SK-N-SH (cell line): ENCODE data around the gene NPM1.
A peak's percentile ranks its signal among the peaks of the same experiment; 100 is the strongest.

Experiments
- FOXM1 ChIP-seq: IDR thresholded peaks from 2 replicates; pipeline ENCODE4 v1.4.0; 2012; ENCODE audit warnings: low read depth, mild to moderate bottlenecking
- POLR2AphosphoS5 ChIP-seq: IDR thresholded peaks from 2 replicates; pipeline ENCODE4 v1.6.1; 2012; ENCODE audit warnings: low read depth, low read length
- RAD21 ChIP-seq: IDR thresholded peaks from 2 replicates; pipeline ENCODE4 v1.6.1; 2012; ENCODE audit warnings: mild to moderate bottlenecking, low read length
- RCOR1 ChIP-seq: fragments of 150-350 bp; IDR thresholded peaks from 2 replicates; pipeline ENCODE4 v1.6.1; 2017; ENCODE audit warnings: antibody characterized with exemption, low read length
- TF ChIP-seq, protein P1 (sequence below): fragments of 200-600 bp; sonication (generic); IDR thresholded peaks from 2 replicates; pipeline ENCODE4 v1.6.1; 2017; ENCODE audit warnings: antibody characterized with exemption, mild to moderate bottlenecking, moderate library complexity
- TF ChIP-seq, protein P2 (sequence below): IDR thresholded peaks from 2 replicates; pipeline ENCODE4 v1.6.1; 2012; ENCODE audit warnings: mild to moderate bottlenecking, low read depth, low read length, moderate library complexity

DNA sequence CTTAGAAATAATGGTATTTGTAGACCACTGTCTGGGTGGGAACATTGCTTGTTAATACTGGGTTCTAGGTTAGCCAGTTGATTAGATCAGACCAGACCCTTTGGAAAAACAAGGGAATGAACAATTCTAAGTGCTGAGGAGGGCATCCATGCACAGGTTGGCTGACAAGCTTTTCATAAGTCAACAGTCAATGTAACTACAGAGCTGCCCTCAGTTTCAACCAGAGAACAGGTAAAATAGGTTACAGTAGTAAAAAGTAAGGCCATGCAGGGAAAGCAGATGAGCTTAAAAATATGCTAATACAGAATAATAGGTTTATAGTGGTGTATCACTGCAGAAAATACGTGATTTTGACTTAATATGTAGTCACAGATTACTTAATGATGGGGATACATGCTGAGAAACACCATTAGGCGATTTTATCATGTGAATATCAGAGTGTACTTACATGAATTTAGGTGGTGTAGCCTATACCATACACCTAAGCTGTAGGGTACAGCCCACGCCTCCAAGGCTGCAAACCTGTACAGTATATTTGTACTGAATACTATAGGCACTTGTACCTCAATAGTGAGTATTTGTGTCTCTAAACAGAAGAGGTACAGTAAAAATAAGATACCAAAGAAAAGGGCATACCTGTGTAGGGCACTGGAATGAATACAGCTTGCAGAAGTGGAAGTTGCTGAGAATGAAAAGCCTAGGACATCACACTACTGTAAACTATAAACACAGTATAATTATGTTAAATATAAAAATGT is 25.7 kb downstream of the NPM1 start:
- TF ChIP-seq FOXM1, result no peak
- TF ChIP-seq, protein P1, sequence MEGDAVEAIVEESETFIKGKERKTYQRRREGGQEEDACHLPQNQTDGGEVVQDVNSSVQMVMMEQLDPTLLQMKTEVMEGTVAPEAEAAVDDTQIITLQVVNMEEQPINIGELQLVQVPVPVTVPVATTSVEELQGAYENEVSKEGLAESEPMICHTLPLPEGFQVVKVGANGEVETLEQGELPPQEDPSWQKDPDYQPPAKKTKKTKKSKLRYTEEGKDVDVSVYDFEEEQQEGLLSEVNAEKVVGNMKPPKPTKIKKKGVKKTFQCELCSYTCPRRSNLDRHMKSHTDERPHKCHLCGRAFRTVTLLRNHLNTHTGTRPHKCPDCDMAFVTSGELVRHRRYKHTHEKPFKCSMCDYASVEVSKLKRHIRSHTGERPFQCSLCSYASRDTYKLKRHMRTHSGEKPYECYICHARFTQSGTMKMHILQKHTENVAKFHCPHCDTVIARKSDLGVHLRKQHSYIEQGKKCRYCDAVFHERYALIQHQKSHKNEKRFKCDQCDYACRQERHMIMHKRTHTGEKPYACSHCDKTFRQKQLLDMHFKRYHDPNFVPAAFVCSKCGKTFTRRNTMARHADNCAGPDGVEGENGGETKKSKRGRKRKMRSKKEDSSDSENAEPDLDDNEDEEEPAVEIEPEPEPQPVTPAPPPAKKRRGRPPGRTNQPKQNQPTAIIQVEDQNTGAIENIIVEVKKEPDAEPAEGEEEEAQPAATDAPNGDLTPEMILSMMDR, result no peak
- no peak for TF ChIP-seq RAD21
- TF ChIP-seq, protein P2, sequence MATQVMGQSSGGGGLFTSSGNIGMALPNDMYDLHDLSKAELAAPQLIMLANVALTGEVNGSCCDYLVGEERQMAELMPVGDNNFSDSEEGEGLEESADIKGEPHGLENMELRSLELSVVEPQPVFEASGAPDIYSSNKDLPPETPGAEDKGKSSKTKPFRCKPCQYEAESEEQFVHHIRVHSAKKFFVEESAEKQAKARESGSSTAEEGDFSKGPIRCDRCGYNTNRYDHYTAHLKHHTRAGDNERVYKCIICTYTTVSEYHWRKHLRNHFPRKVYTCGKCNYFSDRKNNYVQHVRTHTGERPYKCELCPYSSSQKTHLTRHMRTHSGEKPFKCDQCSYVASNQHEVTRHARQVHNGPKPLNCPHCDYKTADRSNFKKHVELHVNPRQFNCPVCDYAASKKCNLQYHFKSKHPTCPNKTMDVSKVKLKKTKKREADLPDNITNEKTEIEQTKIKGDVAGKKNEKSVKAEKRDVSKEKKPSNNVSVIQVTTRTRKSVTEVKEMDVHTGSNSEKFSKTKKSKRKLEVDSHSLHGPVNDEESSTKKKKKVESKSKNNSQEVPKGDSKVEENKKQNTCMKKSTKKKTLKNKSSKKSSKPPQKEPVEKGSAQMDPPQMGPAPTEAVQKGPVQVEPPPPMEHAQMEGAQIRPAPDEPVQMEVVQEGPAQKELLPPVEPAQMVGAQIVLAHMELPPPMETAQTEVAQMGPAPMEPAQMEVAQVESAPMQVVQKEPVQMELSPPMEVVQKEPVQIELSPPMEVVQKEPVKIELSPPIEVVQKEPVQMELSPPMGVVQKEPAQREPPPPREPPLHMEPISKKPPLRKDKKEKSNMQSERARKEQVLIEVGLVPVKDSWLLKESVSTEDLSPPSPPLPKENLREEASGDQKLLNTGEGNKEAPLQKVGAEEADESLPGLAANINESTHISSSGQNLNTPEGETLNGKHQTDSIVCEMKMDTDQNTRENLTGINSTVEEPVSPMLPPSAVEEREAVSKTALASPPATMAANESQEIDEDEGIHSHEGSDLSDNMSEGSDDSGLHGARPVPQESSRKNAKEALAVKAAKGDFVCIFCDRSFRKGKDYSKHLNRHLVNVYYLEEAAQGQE, result no peak
- peak; percentile 25; the same call in 1 of the 2 replicates for TF ChIP-seq POLR2AphosphoS5
- TF ChIP-seq RCOR1, result no peak
